GM23248 (cell line): ENCODE results near the gene VSTM1.

ENCODE experiments used
- EZH2 ChIP-seq: fragments of 200-600 bp; sonication (generic); IDR thresholded peaks from 2 replicates; pipeline ENCODE4 v1.6.1; 2018; ENCODE audit warnings: antibody characterized with exemption, mild to moderate bottlenecking; ENCODE audit not compliant: insufficient read depth, poor library complexity, severe bottlenecking
- EZH2phosphoT487 ChIP-seq: fragments of 200-600 bp; sonication (generic); IDR thresholded peaks from 2 replicates; pipeline ENCODE4 v1.6.1; 2018; ENCODE audit warnings: antibody characterized with exemption, moderate library complexity, mild to moderate bottlenecking, low read depth; ENCODE audit not compliant: insufficient read depth

DNA sequence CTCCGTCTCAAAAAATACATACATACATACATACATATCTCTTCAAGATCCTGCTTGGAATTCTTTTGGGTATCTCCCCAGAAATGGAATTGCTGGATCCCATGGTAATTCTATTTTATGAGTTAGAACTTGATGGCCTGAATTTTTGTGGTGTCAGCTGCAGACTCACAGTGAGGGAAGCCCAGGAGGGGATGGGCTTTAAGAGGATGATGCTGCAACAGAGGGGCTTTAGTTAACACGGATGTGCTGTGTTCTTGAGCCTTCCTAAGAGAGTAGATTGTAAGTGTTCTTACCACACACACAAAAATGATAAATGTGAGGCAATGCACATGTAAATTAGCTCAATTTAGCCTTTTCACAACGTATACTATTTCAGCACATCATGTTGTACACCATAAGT is 40.5 kb downstream of the VSTM1 start:
- TF ChIP-seq EZH2, result no peak
- TF ChIP-seq EZH2phosphoT487, result no peak
